ENCODE data around the gene ICE1.

The ICE1 gene

GRCh38 chr5:5451863-5452262 is 29.4 kb downstream of the ICE1 start:
- TF ChIP-seq CTCF (IDR thresholded peaks at IDR 0.05; ENCODE audit: low read depth, low read length, missing control alignments) = no peak
- H3K4me3 ChIP-seq (ENCODE audit: low read depth, low read length) = no peak overlapping the region
- DNase-seq (ENCODE audit: low read depth) = no peak

- H3K4me3 ChIP-seq (ENCODE audit: low read depth, low read length) = no peak overlapping the region
- DNase-seq (ENCODE audit: low read depth) = no peak
- no peak for TF ChIP-seq CTCF (IDR thresholded peaks at IDR 0.05; ENCODE audit: low read depth, low read length, missing control alignments)
Observed at GRCh38 chr5:5453131-5453530, 30.7 kb downstream of the ICE1 start.

- DNase-seq (ENCODE audit: low read depth) = no peak
Observed at GRCh38 chr5:5454391-5454790, 31.9 kb downstream of the ICE1 start.

GRCh38 chr5:5456858-5457257 is 34.4 kb downstream of the ICE1 start:
- no peak overlapping the region for H3K4me3 ChIP-seq (ENCODE audit: low read depth, low read length)
- no peak for DNase-seq (ENCODE audit: low read depth)
- no peak for TF ChIP-seq CTCF (IDR thresholded peaks at IDR 0.05; ENCODE audit: low read depth, low read length, missing control alignments)

More at GRCh38 chr5:5454391-5454790, 31.9 kb downstream of the ICE1 start:
- H3K4me3 ChIP-seq (ENCODE audit: low read depth, low read length) = no peak overlapping the region
- TF ChIP-seq CTCF (IDR thresholded peaks at IDR 0.05; ENCODE audit: low read depth, low read length, missing control alignments) = no peak

- DNase-seq (ENCODE audit: low read depth) = no peak
- TF ChIP-seq CTCF (IDR thresholded peaks at IDR 0.05; ENCODE audit: low read depth, low read length, missing control alignments) = no peak
- H3K4me3 ChIP-seq (ENCODE audit: low read depth, low read length) = no peak overlapping the region
Observed at GRCh38 chr5:5460311-5460710, 37.8 kb downstream of the ICE1 start.

GRCh38 chr5:5461012-5461411 is 38.5 kb downstream of the ICE1 start:
- H3K4me3 ChIP-seq (ENCODE audit: low read depth, low read length) = no peak overlapping the region
- DNase-seq (ENCODE audit: low read depth) = no peak
- TF ChIP-seq CTCF (IDR thresholded peaks at IDR 0.05; ENCODE audit: low read depth, low read length, missing control alignments) = no peak

GRCh38 chr5:5464036-5464715 is 41.7 kb downstream of the ICE1 start:
- no peak overlapping the region for H3K4me3 ChIP-seq (ENCODE audit: low read depth, low read length)
- TF ChIP-seq CTCF (IDR thresholded peaks at IDR 0.05; ENCODE audit: low read depth, low read length, missing control alignments) = no peak
- DNase-seq (ENCODE audit: low read depth) = no peak
